GM18909 (cell line): Measurements from ENCODE around the gene HOXB6.

Experiments
- ATAC-seq: cut with Tn5 transposase; IDR thresholded peaks from one replicate; pipeline ENCODE4 v1.9.1; 2021; ENCODE audit warnings: mild to moderate bottlenecking; ENCODE audit not compliant: unreplicated experiment, poor library complexity

Gene HOXB6

GRCh38 chr17:48546924-48547807, 57.6 kb downstream of the HOXB6 start:
- ATAC-seq = no peak

- ATAC-seq = no peak
Observed at GRCh38 chr17:48546137-48546923, 58.5 kb downstream of the HOXB6 start.
